Ascending aorta (tissue), 2 donors: ENCODE results near the gene OLFM1. TPM values are rescaled to one million over a fixed set of nuclear protein-coding genes. Genes with fewer than 3 reads are reported as not detected.

ENCODE experiments used
- DNase-seq, 2 donors: peaks; one replicate each; pipeline ENCODE4 v3.0.0-alpha.2; 2019; ENCODE audit warnings: low spot score in 2 of 2
- H3K27ac ChIP-seq, 2 donors: fragments of 200-600 bp; sonication (generic); one replicate each; pipeline ENCODE4 v1.5.1; 2016 to 2017; ENCODE audit warnings: mild to moderate bottlenecking in 1 of 2
- H3K27me3 ChIP-seq: fragments of 200-600 bp; sonication (generic); one replicate; pipeline ENCODE4 v1.5.1; 2017
- H3K36me3 ChIP-seq, 2 donors: fragments of 200-600 bp; sonication (generic); one replicate each; pipeline ENCODE4 v1.5.1; 2016
- H3K4me1 ChIP-seq, 2 donors: fragments of 200-600 bp; sonication (generic); one replicate each; pipeline ENCODE4 v1.5.1; 2016 to 2017; ENCODE audit warnings: mild to moderate bottlenecking in 1 of 2
- H3K4me3 ChIP-seq, 2 donors: fragments of 200-600 bp; sonication (generic); one replicate each; pipeline ENCODE4 v1.5.1; 2016 to 2017; ENCODE audit warnings: mild to moderate bottlenecking in 1 of 2
- H3K9me3 ChIP-seq, 2 donors: fragments of 200-600 bp; sonication (generic); one replicate each; pipeline ENCODE4 v1.5.1; 2016
- intact Hi-C: fragments of 100-400 bp; cut with DNase I; formaldehyde crosslinking; loops from one replicate; pipeline ENCODE4 v1.15.1; 2023
- total RNA-seq: library from RNA; depleted of rRNA; stranded (reverse); fragments of >200 nt; gene quantifications from one replicate; pipeline ENCODE4 v1.1.0, GENCODE V29; 2016
- TF ChIP-seq, protein P1 (sequence below), 3 experiments: fragments of 200-600 bp in 2 of 3; fragments of 450-650 bp in 1 of 3; sonication (generic) in 2 of 3; IDR thresholded peaks; one replicate each; pipeline ENCODE4 v1.5.1; 2016 to 2019; ENCODE audit warnings: antibody characterized with exemption in 3 of 3, mild to moderate bottlenecking in 1 of 3, moderate library complexity in 1 of 3

Gene OLFM1
- total RNA-seq, 1 donor from 2014 or later = 102 TPM

DNA sequence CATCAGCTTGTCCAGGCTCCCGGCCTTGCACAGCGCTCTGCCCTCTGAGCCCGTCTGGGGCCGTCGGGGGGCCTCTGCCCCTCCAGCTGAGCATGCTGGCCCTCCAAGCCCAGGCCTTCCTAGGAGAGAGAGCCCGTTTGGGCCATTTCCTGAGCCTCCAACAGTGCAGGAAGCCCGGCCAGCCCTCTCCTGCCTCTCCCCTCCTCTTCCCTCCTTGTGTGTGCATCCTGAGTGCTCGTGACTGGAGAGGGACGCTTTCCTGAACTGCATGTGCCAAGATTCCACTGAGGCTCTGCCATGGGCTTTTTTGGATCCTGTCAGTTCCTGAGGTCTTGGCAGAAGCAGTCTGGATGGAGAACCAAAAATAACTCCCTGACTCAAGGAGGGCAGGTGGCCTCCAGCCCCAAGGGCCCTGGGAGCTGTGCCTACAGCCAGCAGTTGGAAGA is 15.6 kb downstream of the OLFM1 start:
- no peaks in the 10 kb centered on the region for H3K9me3 ChIP-seq
- intact Hi-C loops = no loop called here
- TF ChIP-seq, protein P1, sequence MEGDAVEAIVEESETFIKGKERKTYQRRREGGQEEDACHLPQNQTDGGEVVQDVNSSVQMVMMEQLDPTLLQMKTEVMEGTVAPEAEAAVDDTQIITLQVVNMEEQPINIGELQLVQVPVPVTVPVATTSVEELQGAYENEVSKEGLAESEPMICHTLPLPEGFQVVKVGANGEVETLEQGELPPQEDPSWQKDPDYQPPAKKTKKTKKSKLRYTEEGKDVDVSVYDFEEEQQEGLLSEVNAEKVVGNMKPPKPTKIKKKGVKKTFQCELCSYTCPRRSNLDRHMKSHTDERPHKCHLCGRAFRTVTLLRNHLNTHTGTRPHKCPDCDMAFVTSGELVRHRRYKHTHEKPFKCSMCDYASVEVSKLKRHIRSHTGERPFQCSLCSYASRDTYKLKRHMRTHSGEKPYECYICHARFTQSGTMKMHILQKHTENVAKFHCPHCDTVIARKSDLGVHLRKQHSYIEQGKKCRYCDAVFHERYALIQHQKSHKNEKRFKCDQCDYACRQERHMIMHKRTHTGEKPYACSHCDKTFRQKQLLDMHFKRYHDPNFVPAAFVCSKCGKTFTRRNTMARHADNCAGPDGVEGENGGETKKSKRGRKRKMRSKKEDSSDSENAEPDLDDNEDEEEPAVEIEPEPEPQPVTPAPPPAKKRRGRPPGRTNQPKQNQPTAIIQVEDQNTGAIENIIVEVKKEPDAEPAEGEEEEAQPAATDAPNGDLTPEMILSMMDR (IDR thresholded peaks at IDR 0.05) = no peak
- H3K4me3 ChIP-seq = no peak overlapping the region
- no peak for DNase-seq
- no peak overlapping the region for H3K27ac ChIP-seq
- H3K4me1 ChIP-seq = peaks cover 3 to 10% of the 10 kb centered on the region in 2 donors
- H3K27me3 ChIP-seq = no peaks in the 10 kb centered on the region
- no peaks in the 10 kb centered on the region for H3K36me3 ChIP-seq

- H3K4me3 ChIP-seq = no peak overlapping the region
- TF ChIP-seq, protein P1 (IDR thresholded peaks at IDR 0.05) = no peak
- no peaks in the 10 kb centered on the region for H3K9me3 ChIP-seq
- H3K27me3 ChIP-seq = no peaks in the 10 kb centered on the region
- no peak for DNase-seq
- H3K36me3 ChIP-seq = no peaks in the 10 kb centered on the region
- intact Hi-C loops = no loop called here
- H3K4me1 ChIP-seq = peaks cover 3 to 10% of the 10 kb centered on the region in 2 donors
- H3K27ac ChIP-seq = no peak overlapping the region
These were observed 16.6 kb downstream of the OLFM1 start for GRCh38 chr9:135103931-135104639.

DNA sequence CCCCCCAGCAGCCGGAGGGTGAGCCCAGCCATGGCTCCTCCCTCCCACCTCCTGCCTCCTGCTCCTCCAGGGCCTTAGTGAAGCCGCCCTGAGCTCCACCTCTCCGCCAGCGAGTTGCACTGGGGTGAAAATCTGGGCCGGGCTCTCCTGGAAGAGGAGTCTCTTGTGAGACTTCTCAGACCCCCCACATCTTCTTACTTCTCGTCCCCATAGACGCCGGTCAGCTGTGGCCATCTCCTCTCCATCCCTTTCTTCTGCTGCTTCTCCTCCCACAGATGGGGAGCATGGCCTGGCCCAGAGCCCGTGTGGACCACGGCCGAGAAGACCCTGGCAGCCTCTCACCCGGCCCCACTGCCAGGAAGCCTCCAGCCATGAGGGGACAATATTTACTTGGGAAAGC is 17.3 kb downstream of the OLFM1 start:
- H3K27ac ChIP-seq = no peak overlapping the region
- peaks cover 3 to 10% of the 10 kb centered on the region in 2 donors for H3K4me1 ChIP-seq
- no peak overlapping the region for H3K4me3 ChIP-seq
- TF ChIP-seq, protein P1 (IDR thresholded peaks at IDR 0.05) = no peak
- no peaks in the 10 kb centered on the region for H3K9me3 ChIP-seq
- H3K27me3 ChIP-seq = no peaks in the 10 kb centered on the region
- intact Hi-C loops = no loop called here
- no peak for DNase-seq
- H3K36me3 ChIP-seq = no peaks in the 10 kb centered on the region

- TF ChIP-seq, protein P1 (IDR thresholded peaks at IDR 0.05) = no peak
- Histone ChIP-seq H3K9me3 (no peaks in the 10 kb centered on the region), H3K27me3 (no peaks in the 10 kb centered on the region), H3K4me3 (no peak overlapping the region), H3K36me3 (no peaks in the 10 kb centered on the region), H3K27ac (no peak overlapping the region), H3K4me1 (peaks cover 3 to 10% of the 10 kb centered on the region in 2 donors)
- intact Hi-C loops = no loop called here
- DNase-seq = no peak
These were observed 17.8 kb downstream of the OLFM1 start for GRCh38 chr9:135105211-135105745.

DNA sequence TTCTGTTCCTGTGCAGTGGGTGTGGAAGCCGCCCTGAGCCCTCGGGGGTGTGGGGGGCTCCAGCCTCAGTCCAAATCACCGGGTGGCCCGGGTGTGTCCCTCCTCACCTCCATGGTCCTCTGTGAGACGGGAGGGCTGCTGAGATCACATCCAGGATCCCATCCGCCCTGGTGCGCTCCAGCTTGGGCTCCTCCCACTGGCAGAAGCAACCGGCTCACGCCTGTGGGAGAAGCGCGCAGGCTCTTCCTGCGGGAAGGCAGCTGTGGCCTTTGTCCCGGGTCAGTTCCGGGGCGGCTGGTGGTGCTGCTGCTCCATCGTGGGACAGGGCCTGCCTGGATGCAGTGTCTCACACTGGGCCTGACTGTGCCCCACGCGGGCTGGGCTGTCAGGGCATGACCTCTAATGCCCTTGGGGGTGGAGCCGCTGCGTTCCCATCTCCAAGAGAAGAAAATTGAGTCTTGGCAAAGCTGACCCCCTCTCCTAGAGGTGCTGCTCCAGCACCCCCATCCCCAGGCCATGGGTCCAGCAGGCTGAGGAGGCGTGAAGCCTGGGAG is 18.5 kb downstream of the OLFM1 start:
- TF ChIP-seq, protein P1 (IDR thresholded peaks at IDR 0.05) = no peak
- no peaks in the 10 kb centered on the region for H3K9me3 ChIP-seq
- intact Hi-C loops = no loop called here
- no peaks in the 10 kb centered on the region for H3K27me3 ChIP-seq
- no peaks in the 10 kb centered on the region for H3K36me3 ChIP-seq
- no peak for DNase-seq
- no peak overlapping the region for H3K27ac ChIP-seq
- H3K4me3 ChIP-seq = no peak overlapping the region
- peaks cover 3 to 10% of the 10 kb centered on the region in 2 donors for H3K4me1 ChIP-seq
